HuH-7.5 (cell line): ENCODE data around the gene ABT1.

Experiments used
- DNase-seq: peaks from one replicate; pipeline ENCODE4 v3.0.0; 2011; ENCODE audit warnings: low spot score

The ABT1 gene

GRCh38 chr6:26575494-26575939 lies 21.2 kb upstream of the ABT1 start:
- DNase-seq = no peak

- no peak for DNase-seq
Measured at GRCh38 chr6:26576407-26576843, 20.3 kb upstream of the ABT1 start.

- DNase-seq = no peak
Measured at GRCh38 chr6:26576929-26577719, 19.6 kb upstream of the ABT1 start.

- no peak for DNase-seq
Measured at GRCh38 chr6:26577720-26578072, 19.1 kb upstream of the ABT1 start.

- DNase-seq = no peak
Measured at GRCh38 chr6:26578279-26578678, 18.5 kb upstream of the ABT1 start.

- no peak for DNase-seq
Measured at GRCh38 chr6:26578741-26579140, 18.0 kb upstream of the ABT1 start.

GRCh38 chr6:26581164-26581915 lies 15.4 kb upstream of the ABT1 start:
- no peak for DNase-seq

GRCh38 chr6:26588965-26589364 lies 7.8 kb upstream of the ABT1 start:
- no peak for DNase-seq

GRCh38 chr6:26592649-26593048 lies 4.1 kb upstream of the ABT1 start:
- DNase-seq = no peak

- no peak for DNase-seq
Measured at GRCh38 chr6:26593278-26594130, 3.2 kb upstream of the ABT1 start.

- no peak for DNase-seq
Measured at GRCh38 chr6:26594131-26594498, 2.6 kb upstream of the ABT1 start.

- no peak for DNase-seq
Measured at GRCh38 chr6:26594730-26595632, 1.8 kb upstream of the ABT1 start.

- DNase-seq = peak; percentile 48
Measured at GRCh38 chr6:26595669-26596269, 984 bp upstream of the ABT1 start.

GRCh38 chr6:26597389-26597766 lies 625 bp downstream of the ABT1 start:
- no peak for DNase-seq

GRCh38 chr6:26597821-26598220 lies 1.1 kb downstream of the ABT1 start:
- DNase-seq = no peak

GRCh38 chr6:26598267-26598666 lies 1.5 kb downstream of the ABT1 start:
- no peak for DNase-seq

- no peak for DNase-seq
Measured at GRCh38 chr6:26599134-26599533, 2.4 kb downstream of the ABT1 start.

GRCh38 chr6:26599591-26599990 lies 2.8 kb downstream of the ABT1 start:
- no peak for DNase-seq

GRCh38 chr6:26600759-26601158 lies 4.0 kb downstream of the ABT1 start:
- no peak for DNase-seq

- DNase-seq = no peak
Measured at GRCh38 chr6:26602262-26602661, 5.5 kb downstream of the ABT1 start.

GRCh38 chr6:26604026-26604425 lies 7.3 kb downstream of the ABT1 start:
- no peak for DNase-seq
